ENCODE results near the gene DCLK2.

DCLK2 gene

GRCh38 chr4:150155391-150155790, 77.1 kb downstream of the DCLK2 start (continued):
- TF ChIP-seq ZNF423 (tag by site-specific recombination; IDR thresholded peaks at IDR 0.05) = no peak
- TF ChIP-seq ZBTB11 (tag by site-specific recombination; conservative IDR thresholded peaks at IDR 0.05; ENCODE audit: low read depth) = no peak
- no peak for TF ChIP-seq GLIS1 (tag by site-specific recombination; IDR thresholded peaks at IDR 0.05)
- TF ChIP-seq SCRT2 (tag by site-specific recombination; IDR thresholded peaks at IDR 0.05) = no peak
- TF ChIP-seq ZNF248 (tag by site-specific recombination; IDR thresholded peaks at IDR 0.05) = no peak
- no peak for TF ChIP-seq ZNF302 (tag by site-specific recombination; IDR thresholded peaks at IDR 0.05; ENCODE audit: low read depth)

DNA sequence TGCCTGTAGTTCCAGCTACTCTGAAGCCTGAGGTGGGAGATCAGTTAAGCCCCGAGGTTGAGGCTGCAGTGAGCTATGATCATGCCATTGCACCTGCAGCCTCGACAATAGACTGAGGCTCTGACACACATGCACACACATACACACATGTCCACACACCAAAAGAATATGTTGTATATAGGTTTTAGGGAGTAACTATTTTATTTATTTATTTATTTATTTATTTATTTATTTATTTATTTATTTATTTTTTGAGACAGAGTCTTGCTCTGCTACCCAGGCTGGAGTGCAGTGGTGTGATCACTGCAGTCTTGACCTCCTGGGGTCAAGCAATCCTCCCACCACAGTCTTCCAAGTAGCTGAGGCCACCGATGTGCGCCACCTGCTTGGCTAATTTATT, 78.3 kb downstream of the DCLK2 start:
- ChIA-PET CTCF (no interaction called here), POLR2A (no interaction called here)
- H3K4me3 ChIP-seq (ENCODE audit: low read depth, low read length) = no peak overlapping the region
- TF ChIP-seq ZBTB8A (tag by site-specific recombination; IDR thresholded peaks at IDR 0.05) = peak; percentile 82
- TF ChIP-seq GFI1B (tag by site-specific recombination; IDR thresholded peaks at IDR 0.05) = no peak
- TF ChIP-seq ZNF664 (tag by site-specific recombination; IDR thresholded peaks at IDR 0.05) = peak; percentile 75
- no peak for TF ChIP-seq SCRT2 (tag by site-specific recombination; IDR thresholded peaks at IDR 0.05)
- TF ChIP-seq ZNF266 (tag by site-specific recombination; IDR thresholded peaks at IDR 0.05; ENCODE audit: low read depth) = peak; percentile 62
- no peak for TF ChIP-seq ZIC2 (tag by site-specific recombination; IDR thresholded peaks at IDR 0.05)
- no peak for TF ChIP-seq ZSCAN16 (tag by site-specific recombination; IDR thresholded peaks at IDR 0.05)
- TF ChIP-seq ZNF692 (tag by site-specific recombination; IDR thresholded peaks at IDR 0.05) = no peak
- peak; percentile 67; the same call in 1 of the 2 replicates for TF ChIP-seq ZNF202 (tag by site-specific recombination; IDR thresholded peaks at IDR 0.05; ENCODE audit: borderline replicate concordance)
- no peak for TF ChIP-seq ZNF146 (tag by site-specific recombination; IDR thresholded peaks at IDR 0.05)
- peak; percentile 26; the same call in 1 of the 2 replicates for TF ChIP-seq ZBTB21 (tag by site-specific recombination; IDR thresholded peaks at IDR 0.05)
- TF ChIP-seq ZSCAN30 (tag by site-specific recombination; IDR thresholded peaks at IDR 0.05) = no peak
- TF ChIP-seq ZNF211 (tag by site-specific recombination; IDR thresholded peaks at IDR 0.05; ENCODE audit: low read depth) = no peak
- TF ChIP-seq ZNF629 (tag by site-specific recombination; IDR thresholded peaks at IDR 0.05) = peak; percentile 53; the same call in 1 of the 2 replicates
- no peak for TF ChIP-seq KLF17 (tag by site-specific recombination; IDR thresholded peaks at IDR 0.05)
- TF ChIP-seq ZNF24 (tag by site-specific recombination; IDR thresholded peaks at IDR 0.05) = no peak
- TF ChIP-seq ZNF416 (tag by site-specific recombination; IDR thresholded peaks at IDR 0.05) = no peak
- TF ChIP-seq ZNF248 (tag by site-specific recombination; IDR thresholded peaks at IDR 0.05) = no peak
- 0 out of 2 replicates have a peak, but pooled peaks have one; percentile 25 for TF ChIP-seq ZBTB1 (tag by site-specific recombination; IDR thresholded peaks at IDR 0.05)
- no peak for TF ChIP-seq ZNF544 (tag by site-specific recombination; IDR thresholded peaks at IDR 0.05)
- TF ChIP-seq ZNF621 (tag by site-specific recombination; IDR thresholded peaks at IDR 0.05) = no peak
- no peak for TF ChIP-seq KLF16 (tag by site-specific recombination; IDR thresholded peaks at IDR 0.05)
- no peak for TF ChIP-seq OSR2 (tag by site-specific recombination; IDR thresholded peaks at IDR 0.05)
- peak; percentile 79 for TF ChIP-seq ZNF555 (tag by site-specific recombination; conservative IDR thresholded peaks at IDR 0.05)
- TF ChIP-seq ZNF221 (tag by site-specific recombination; IDR thresholded peaks at IDR 0.05; ENCODE audit: borderline replicate concordance) = no peak
- no peak for TF ChIP-seq BCL11B (tag by site-specific recombination; IDR thresholded peaks at IDR 0.05; ENCODE audit: low read depth)
- TF ChIP-seq ZNF2 (tag by site-specific recombination; IDR thresholded peaks at IDR 0.05) = no peak
- TF ChIP-seq ZNF501 (tag by site-specific recombination; IDR thresholded peaks at IDR 0.05) = peak; percentile 57; the same call in 1 of the 2 replicates
- no peak for TF ChIP-seq ZNF843 (tag by site-specific recombination; IDR thresholded peaks at IDR 0.05)
- no peak for TF ChIP-seq ZNF133 (tag by site-specific recombination; IDR thresholded peaks at IDR 0.05)

More for the DNA sequence above, 78.3 kb downstream of the DCLK2 start:
- no peaks in the 10 kb centered on the region for H3K9me3 ChIP-seq (ENCODE audit: control insufficient read depth, insufficient read depth, low read depth, low read length)
- no peak overlapping the region for H3K27ac ChIP-seq (ENCODE audit: extremely low read depth, low read depth, low read length)
- peaks cover 7% of the 10 kb centered on the region for H3K4me1 ChIP-seq (ENCODE audit: control insufficient read depth, insufficient read depth, low read length)
- H3K36me3 ChIP-seq (ENCODE audit: control insufficient read depth in 2 of 2, insufficient read depth in 1 of 2, low read length in 2 of 2) = no peaks in the 10 kb centered on the region
